Activated CD4-positive, alpha-beta T cell treated with anti-CD3 and anti-CD28 coated beads, Interleukin-2, amount 50 U/mL, for 4 hours (primary cell): ENCODE results near the gene VAT1L.
A peak's percentile ranks its signal among the peaks of the same experiment; 100 is the strongest.
"Not testable (repeated sequence)": the region's sequence is repeated elsewhere in the genome, so short reads cannot be mapped to it uniquely, and the experiment has no call there.

Experiments
- DNase-seq, 2 experiments: peaks; one replicate each; pipeline ENCODE4 v3.0.0-alpha.2; 2020

VAT1L gene

GRCh38 chr16:77963185-77964044, 175.1 kb downstream of the VAT1L start:
- DNase-seq = no peak

DNA sequence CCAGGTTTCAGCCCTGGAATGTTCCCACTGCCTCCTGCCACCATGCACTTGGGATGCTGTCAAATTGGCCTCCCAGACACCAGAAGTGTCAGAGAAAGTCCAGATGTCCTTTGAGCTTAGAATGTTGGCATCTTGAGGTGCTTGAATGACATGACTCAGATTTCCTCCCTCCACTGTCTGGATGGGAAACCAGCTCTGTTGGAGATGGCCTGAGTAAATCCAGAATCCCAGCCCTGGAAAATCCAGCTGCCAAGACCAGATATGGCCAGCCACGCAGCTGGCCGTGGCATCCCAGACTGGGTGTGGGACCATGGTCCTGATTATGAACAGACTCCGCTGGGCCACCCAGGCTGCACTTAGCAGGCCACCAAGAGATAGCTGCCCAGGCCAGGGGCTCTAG, 177.0 kb downstream of the VAT1L start:
- no peak for DNase-seq

GRCh38 chr16:77967054-77967904, 178.9 kb downstream of the VAT1L start:
- no peak for DNase-seq

DNA sequence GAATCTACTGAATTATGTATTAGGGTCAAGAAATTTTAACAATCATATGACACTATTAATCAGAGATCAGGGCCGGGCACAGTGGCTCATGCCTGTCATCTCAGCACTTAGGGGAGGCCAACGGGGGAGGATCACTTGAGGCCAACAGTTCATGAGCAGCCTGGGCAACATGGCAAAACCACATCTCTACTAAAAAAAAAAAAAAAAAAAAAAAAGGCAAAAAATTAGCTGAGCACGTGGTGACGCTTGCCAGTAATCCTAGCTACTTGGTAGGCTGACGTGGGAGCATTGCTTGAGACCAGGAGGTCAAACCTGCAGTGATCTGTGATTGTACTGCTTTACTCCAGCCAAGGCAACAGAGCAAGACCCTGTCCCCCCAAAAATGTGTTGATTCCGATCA, 181.5 kb downstream of the VAT1L start:
- DNase-seq = no peak

DNA sequence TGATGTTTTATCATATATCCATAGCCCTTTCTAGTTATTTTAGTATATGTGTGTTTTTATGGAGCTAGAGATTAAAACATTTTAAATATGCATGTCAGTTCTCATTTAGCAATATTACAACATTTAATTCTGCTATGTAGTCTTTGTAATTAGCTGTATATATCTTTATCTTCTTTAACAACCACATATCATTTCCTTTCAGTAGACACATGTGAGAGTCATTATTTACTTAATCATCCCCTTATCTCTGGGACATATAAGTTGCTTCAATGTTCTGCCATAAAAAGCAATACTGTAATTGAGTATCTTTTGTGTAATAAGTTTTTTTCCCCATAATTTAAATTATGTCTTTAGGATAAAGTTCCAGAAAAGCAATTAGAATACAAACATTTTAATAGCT, 182.0 kb downstream of the VAT1L start:
- DNase-seq = no peak

- peak; percentile 66 to 71 for DNase-seq
These were observed 183.1 kb downstream of the VAT1L start for GRCh38 chr16:77971306-77972061.

DNA sequence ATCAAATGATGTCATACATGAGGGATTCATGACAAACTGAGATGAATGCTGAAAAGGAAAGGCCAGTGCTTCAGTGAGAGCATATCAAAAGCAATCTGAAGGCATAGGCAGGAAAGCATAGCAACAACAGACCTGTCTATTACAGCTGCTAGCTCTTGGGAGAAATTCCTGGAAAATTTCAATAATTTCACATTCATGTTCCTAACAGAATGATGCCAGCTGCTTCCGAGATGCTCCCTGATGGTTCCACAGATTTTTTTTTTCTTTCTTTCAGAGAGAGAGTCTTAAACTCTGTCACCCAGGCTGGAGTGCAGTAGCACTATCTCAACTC, 183.7 kb downstream of the VAT1L start:
- no peak for DNase-seq

DNA sequence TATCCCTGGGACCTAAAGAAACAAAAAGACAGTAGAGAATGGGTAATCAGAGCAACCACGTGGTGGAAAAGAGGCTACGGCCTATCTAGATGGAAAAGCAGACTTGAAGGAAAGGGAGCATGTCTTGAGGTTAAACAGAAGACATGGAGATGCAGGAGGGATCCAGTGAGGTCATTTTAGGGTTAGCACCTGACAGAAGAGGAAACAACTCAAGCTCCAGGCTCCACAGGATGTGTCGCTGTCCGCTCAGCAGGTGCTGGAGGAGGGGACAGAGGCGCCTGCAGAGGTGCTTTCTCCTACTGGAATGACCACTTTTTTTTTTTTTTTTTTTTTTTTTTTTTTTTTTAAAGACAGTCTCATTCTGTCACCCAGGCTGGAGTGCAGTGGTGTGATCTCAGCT, 186.5 kb downstream of the VAT1L start:
- no peak for DNase-seq

DNA sequence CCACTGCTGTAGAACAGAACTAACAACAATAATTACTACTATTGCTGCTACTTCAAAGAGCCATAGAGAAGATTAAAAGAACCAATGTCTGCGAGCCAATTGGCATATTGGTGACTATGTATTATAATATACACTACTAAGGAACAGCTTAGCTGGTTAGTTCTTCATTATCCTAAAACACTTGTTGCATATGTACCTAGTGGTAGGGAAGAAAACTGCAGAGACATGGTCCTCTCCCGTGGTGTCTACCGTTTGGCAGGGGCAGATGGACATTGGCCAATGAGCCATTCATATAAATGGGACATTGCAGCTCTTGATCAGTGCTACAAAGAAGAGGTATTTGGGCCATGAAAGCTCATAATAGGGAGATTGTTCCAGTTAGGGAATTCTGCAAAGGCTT, 187.6 kb downstream of the VAT1L start:
- no peak for DNase-seq

DNA sequence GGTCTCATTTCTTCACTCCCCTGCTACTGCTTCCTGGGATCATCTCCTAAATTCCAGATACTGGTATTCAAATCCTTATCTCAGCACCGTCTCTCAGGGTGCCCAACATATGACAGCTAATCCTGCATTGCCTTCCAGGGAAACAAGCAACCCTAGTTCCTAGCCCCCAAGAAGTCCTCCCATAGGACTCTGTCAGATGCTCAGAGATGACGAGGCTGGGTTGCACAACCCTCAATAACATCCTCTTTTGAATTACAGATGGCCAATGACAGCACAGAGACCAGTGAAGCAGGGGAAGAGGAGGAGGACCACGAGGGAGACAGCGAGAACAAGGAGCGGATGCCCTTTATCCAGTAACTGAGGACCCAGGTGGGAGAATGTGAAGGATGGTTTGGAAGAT, 189.0 kb downstream of the VAT1L start:
- no peak for DNase-seq

DNA sequence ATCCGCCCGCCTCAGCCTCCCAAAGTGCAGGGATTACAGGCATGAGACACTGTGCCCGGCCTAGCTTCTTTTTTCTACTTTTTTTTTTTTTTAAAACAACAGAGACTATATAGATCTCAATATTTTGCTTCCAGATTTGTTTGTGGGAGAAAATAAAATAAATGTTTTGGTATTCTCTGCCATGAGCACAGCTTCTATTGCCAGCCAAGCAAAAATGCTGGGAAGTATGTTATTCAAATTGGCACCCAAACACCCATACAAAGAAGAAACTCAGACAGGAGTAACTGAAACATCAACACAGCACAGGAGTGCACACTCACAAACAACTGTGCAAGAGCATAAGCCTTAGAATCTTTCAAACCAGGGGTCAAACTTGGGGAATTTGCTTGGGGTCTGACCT, 196.7 kb downstream of the VAT1L start:
- DNase-seq = no peak

DNA sequence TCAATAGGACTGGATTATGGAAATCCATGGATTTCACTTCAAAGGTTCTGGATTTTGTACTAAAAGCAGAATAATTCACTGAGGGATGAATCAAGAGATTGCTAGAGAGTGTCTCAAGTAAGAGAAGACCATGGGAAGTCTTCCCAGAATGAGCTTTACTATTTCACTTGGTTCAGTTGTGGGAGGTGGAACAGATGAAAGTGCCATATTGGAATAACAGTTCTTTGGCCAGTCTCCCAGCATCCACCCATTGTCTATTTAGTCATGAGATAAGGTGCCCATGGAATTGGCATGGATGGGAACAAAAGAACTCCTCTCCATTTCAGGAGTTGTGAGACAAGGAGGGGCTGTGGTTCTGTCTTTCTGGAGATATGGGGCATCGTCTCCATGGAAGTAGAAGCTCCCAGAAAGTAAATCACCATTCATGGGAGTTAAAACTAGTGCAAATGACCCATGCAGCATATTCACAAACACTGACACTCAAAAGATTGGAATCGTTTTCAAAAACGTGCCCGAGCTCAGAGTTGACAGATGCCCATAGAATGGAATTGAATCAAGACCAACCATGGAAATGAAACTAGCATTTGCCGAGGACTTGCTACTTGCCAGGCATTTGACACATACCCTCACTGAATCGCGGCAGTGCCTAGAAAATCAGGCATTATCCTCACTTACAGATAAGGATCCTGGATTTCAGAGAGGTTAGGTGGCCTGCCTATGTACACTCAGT, 197.8 kb downstream of the VAT1L start:
- no peak for DNase-seq

DNA sequence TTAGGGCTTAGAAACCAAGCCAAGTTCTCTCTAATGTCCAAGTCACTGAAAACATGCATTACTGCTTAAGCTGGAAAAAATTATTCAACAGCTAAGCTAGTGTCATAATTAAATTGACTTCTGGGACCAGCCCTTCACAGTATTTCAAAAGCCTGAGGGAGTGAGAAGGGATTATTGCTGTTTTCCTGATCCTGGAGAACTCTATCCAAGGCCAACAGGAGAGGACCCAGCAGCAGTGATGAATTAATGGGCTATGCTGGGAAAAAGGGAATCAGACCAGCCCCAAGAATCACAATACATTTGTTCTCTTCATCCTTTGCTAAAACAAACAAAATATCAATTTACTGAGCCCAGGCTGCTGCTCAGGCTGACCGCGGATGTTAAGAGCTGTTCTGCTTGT, 199.4 kb downstream of the VAT1L start:
- DNase-seq = no peak

DNA sequence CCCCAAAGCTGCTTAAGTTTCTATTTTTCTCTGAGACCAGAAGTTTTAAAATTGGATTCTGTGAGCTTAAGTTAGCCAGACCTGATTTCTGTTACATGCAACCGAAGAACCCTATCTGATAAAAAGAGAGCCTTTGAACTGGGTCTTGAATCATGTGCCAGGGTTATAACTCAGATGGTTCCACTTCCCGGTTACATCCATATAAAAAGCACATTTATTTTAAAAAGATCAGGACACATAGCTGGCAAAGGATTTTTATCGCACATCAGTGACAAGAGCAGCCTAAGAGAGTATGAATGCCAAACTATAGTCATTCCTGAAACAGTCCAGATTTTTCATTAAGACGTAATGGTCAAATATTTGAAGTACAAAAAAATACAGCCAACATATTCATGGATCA, 201.5 kb downstream of the VAT1L start:
- DNase-seq = no peak

- DNase-seq = no peak
These were observed 203.3 kb downstream of the VAT1L start for GRCh38 chr16:77991701-77992100.

- DNase-seq = not testable (repeated sequence)
These were observed 204.0 kb downstream of the VAT1L start for GRCh38 chr16:77992381-77992780.

GRCh38 chr16:77993111-77993985, 205.0 kb downstream of the VAT1L start:
- DNase-seq = no peak

DNA sequence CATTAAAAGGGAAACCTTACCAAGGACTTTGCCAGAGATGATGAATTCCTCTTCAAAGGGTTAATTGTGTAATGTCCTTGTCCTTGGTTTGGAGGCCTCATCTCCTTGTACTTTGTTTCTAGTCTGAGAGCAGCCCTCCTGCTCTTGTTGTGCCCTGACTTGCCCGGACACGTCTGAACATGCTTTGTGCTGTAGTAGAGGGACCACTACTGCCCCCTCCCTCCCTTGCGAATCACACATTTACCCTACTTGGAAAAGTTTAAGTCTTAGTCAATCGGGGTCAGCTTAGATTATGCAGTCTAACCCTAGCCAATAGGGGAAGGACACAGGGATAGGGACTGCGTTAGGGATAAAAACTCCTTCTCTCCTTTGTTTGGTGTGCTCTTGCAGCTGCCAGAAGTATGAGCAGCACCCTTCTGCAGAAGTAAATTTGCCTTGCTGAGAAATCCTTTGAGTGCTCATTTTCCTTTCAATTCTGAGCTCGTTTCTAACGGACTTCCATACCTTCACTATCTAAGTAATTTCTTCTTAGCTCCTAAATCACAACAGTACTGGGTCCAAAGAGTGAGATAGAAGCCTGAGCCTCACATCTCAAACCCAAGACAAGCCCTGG, 207.6 kb downstream of the VAT1L start:
- DNase-seq = no peak

GRCh38 chr16:77998350-77999023, 210.1 kb downstream of the VAT1L start:
- DNase-seq = no peak

- DNase-seq = no peak
These were observed 213.2 kb downstream of the VAT1L start for GRCh38 chr16:78001451-78002025.
